HG03439 (cell line): ENCODE results near the gene DDX24.
A peak's percentile ranks its signal among the peaks of the same experiment; 100 is the strongest.
"Not testable (repeated sequence)": the region's sequence is repeated elsewhere in the genome, so short reads cannot be mapped to it uniquely, and the experiment has no call there.

Source experiments
- ATAC-seq: cut with Tn5 transposase; IDR thresholded peaks from one replicate; pipeline ENCODE4 v1.9.1; 2021; ENCODE audit warnings: mild to moderate bottlenecking, moderate library complexity; ENCODE audit not compliant: unreplicated experiment

Gene DDX24

DNA sequence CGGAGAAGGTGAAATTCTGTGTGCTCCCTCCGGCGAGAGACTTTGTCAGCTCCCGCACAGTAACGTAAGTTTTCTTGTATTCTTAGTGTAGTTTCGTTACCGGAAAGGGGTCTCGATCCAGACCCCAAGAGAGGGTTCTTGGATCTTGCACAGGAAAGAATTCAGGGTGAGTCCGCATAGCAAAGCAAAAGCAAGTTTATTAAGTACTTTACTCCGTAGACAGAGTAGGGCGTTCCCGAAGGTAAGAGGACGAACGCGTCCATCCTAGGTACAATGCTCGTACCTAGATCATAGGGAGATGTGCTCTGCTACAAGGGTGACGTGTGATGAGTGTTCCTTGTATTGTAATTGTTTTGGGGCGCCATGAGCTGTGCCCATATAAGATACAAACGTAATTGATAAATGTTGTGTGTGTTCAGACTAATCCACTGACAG is 401 bp upstream of the DDX24 start:
- ATAC-seq, result peak; percentile 26

DNA sequence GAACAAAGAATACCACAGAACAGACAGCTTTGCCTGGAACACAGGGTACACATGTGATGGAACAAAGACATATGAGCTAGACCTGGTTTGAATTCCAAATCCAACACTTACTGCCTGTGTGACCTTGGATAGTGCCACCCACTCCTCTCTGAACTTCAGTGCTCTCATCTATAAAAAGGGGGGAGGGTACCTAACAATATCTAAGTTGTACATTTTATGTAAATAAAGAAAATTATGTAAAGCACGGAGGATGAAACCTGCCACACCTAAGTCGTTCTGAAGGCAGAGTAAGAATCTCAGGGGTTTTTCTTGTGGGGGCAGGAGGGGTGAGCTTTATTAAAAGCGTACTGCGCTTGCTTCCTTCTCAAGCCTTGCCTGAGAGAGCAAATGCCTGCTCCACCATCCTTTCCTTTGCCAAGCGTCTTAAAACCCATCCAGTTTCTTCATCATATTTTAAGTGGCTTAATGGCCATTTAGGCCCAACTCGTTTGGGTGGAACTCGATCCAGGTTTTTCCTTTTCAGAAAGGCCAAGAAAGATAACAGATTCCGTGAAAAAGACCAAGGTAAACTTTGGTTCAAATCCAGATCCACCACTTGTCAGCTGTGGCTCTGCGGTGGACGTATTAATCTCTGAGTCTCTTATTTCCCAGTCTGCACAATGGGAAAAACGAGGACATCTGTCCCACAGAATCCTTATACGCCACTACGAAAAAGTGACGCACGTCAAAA is 946 bp downstream of the DDX24 start:
- ATAC-seq, result no peak

DNA sequence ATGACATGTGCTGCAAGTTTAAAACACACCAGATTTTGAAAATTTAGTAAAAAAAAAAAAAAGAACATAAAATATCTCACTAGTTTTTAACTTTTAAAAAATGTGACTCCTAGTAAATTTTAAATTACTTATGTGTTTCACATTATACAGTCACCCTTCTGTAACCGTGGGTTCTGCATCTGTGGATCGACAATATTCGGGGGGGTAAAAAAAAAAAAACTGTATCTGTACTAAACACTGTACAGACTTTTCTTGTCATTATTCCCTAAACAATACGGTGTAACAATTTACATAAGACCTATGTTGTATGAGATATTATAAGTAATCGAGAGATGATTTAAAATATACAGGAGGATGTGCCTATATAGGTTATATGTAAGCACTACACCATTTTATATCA is 3.2 kb downstream of the DDX24 start:
- ATAC-seq, result no peak

GRCh38 chr14:94077111-94077821 is 3.7 kb downstream of the DDX24 start:
- no peak for ATAC-seq

GRCh38 chr14:94075008-94075407 is 6.0 kb downstream of the DDX24 start:
- no peak for ATAC-seq

- no peak for ATAC-seq
These were observed 6.5 kb downstream of the DDX24 start for GRCh38 chr14:94074534-94074933.

DNA sequence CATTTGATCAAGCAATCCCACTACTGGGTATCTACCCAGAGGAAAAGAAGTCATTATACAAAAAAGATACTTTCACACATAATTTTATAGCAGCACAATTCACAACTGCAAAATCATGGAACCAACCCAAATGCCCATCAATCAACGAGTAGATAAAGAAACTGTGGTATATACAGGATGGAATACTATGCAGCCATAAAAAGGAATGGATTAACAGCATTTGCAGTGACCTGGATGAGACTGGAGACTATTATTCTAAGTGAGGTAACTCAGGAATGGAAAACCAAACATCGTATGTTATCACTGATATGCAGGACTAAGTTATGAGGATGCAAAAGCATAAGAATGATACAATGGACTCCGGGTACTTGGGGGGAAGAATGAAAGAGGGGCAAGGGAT is 8.9 kb downstream of the DDX24 start:
- not testable (repeated sequence) for ATAC-seq

- ATAC-seq, result no peak
These were observed 14.8 kb downstream of the DDX24 start for GRCh38 chr14:94066089-94066676.

DNA sequence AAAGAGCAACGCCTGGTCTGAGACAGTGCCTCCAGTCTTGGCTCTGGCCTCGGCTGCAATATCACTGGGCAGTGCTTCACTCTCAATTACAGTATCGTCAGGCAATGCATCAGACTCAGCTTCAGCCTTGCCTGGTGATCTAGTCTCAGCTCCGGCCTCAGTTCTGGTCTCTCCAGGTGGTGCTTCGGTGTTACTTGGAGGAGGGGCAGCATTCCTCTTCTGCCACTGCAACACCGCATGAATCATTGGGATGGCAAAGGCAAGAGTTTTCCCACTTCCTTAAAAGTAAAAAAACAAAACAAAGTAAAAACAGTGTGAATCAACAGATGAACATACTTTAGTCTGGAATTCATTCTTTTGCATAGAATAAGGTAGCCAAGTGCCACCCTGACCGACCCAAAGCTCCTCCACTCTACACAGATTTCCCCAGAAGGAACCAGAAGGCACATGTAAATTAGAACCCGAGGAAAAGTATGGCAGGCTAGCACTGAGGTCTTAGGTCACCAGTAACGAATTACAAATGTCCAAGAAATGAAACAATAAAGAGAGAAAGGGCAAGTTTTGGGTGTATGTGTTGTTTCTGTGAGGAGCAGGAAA is 18.6 kb downstream of the DDX24 start:
- ATAC-seq, result no peak

- no peak for ATAC-seq
These were observed 21.0 kb downstream of the DDX24 start for GRCh38 chr14:94059998-94060397.

- no peak for ATAC-seq
These were observed 22.3 kb downstream of the DDX24 start for GRCh38 chr14:94058674-94059138.

DNA sequence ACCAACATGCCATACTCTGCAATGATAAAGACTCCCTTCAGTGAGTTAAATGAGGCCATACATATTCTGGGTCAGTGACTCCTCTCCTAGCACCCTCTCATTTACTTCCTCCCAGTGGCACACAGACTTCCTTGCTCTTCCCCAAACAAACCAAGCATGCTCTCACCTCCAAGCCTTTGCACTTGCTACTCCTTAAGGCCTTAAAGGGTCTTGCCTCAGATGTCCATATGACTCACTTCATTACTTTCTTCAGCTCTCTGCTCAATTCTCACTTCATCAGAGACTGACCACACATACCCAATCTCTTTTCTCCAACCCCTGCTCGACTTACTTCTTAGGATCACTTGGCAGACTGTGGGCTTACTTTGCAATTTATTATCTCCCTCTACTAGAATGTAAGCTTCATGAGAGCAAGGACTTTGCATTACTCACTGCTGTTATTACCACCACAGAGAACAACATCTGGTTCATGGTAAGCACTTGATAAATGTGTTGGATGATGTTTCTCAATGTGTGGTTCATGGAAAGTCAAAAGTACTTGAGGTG is 22.8 kb downstream of the DDX24 start:
- no peak for ATAC-seq

- ATAC-seq, result peak; percentile 70
These were observed 24.3 kb downstream of the DDX24 start for GRCh38 chr14:94056579-94057308.

GRCh38 chr14:94054936-94055335 is 26.1 kb downstream of the DDX24 start:
- no peak for ATAC-seq

DNA sequence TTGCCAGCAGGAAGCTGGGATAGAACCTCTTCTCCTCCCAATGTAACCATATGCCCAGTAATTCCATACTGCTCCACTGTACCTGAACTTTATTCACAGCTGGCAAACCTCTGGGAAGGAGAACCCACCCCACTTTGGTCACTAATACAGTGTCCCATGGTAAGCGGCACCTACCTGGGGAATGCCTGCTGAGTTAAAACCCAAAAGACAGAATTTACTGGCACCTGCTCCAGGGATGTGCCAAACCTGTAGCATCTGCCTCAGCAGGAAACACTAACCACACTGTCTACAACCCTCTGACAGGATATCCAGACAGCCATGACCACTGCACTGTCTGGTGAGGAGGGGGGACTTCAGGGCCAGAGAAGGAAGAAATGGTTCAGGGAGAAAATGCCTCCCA is 26.6 kb downstream of the DDX24 start:
- ATAC-seq, result no peak

GRCh38 chr14:94052662-94053061 is 28.3 kb downstream of the DDX24 start:
- no peak for ATAC-seq

- ATAC-seq, result no peak
These were observed 28.8 kb downstream of the DDX24 start for GRCh38 chr14:94052199-94052598.

DNA sequence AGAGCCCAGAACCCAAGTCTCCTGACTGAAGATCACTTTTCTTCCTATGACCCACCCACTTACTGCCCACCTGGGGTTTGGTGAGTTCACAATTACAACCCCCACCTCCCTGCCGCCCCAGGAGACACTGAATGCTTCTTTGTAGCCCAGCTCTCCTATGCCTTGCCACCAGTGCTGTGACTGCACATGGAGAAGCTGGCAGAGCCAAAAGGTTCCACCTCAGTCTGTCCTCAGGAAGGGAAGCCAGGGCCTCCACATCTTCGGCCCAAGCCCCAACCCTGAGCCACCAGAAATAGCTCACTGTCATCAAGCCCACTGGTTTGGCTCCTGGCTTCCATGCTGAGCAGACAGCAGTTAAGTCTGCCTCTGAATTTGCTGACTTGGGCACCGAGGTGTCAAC is 29.2 kb downstream of the DDX24 start:
- no peak for ATAC-seq

GRCh38 chr14:94051115-94051514 is 29.9 kb downstream of the DDX24 start:
- no peak for ATAC-seq

- ATAC-seq, result no peak
These were observed 30.6 kb downstream of the DDX24 start for GRCh38 chr14:94050231-94050880.
